ENCODE results near the gene TEAD1.

TEAD1 gene

DNA sequence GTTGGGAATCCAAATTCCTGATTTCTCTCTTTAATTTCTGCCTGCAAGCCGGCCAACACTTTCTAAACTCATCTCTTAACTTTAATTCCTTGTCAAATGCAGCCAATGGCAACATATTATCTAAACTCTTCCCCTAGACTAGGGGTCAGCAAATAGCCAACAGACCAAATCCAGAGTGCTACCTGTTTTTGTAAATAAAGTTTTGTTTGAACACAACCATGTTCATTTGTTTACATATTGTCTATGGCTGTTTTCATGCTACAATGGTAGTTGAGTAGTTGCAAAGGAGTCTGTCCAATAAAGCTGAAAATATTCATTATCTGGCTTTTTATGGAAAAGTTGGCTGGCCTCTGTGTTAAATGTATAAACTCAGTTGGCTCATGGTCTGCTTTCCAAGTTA, 297.7 kb downstream of the TEAD1 start:
- no peak for DNase-seq (ENCODE audit: low read depth in 1 of 2, low spot score in 1 of 2)

DNA sequence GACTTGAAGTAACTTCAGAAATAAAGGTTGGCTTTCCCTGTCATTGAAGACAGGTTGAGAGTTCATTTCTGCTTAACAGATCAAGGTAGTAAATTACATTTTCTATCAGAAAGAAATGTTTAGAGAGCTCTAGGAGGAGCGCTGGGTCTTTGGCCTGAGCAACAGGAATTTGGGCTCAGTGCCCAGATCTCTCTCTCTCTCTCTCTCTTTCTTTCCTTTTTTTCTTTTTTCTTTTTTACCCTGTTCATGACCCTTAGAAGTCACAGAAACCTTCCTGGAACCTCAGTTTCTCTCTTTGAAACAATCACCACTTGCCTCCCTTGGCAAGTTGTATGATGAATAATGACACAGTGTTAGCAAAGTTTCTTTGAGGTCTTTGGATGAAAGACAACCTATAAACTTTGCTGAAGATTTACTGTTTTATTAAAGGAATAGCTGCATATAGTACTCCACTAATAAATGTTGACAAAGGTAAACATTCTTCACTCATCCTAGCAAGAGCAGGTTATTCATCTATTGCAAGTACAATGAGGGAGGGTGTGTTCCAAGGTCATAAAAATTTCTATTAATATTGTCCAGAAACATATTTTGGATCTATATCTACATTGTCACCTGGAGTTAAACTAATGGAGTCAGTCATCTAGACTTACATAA, 299.4 kb downstream of the TEAD1 start:
- DNase-seq (ENCODE audit: low read depth in 1 of 2, low spot score in 1 of 2): no peak

DNA sequence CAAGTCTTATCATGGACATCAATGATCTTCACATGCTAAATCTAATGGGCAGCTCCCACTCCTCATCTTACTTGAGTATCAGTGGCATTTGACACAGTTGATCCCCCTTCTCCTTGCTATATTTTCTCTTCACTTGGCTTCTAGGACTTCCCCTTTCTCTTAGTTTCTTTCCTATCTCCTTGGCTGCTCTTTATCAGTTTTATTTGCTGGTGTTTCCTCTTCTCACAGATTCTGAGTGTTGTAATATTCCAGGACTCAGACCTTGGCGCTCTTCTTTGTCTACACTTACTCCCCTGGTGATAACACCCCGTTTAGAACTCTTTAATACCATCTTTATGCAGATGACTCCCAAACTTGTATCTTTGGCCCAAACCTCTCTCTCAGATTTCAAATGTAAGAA, 301.0 kb downstream of the TEAD1 start:
- DNase-seq (ENCODE audit: low read depth in 1 of 2, low spot score in 1 of 2): no peak

DNA sequence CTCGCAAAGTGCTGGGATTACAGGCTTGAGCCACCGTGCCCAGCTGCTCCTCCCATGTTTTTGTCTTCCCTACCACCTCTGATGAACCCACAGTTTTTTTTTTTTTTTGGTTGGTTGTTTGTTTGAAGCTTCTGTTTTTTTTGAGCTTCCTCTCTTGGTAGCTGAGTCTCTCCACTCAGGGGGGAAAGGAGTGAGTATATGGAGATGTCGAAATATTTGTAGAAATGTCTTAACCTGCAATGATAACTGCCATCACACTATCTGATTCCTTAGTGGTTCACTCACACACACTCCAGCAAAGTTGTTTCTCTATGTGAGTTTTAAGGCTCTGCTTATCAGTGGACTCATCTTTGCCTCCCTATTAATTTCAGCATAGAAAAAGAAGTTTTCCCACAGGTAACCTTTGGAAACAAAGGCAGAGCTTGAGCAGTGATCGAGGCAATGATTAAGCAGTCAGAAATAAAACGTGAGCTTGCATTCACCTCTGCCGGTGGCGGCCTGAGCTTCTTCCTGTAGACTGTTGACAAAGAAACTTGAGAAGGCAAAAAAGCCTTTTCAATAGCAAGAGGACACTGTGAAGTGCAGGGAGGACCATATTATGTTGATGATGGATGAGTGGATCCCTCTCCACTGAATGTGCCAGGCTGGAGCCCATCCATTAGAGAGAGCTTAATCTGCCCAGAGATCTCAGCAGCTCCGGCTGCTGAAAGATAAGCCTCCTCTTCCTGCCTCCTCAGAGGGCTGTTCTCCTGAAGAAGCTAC, 305.9 kb downstream of the TEAD1 start:
- no peak for DNase-seq (ENCODE audit: low read depth in 1 of 2, low spot score in 1 of 2)

DNA sequence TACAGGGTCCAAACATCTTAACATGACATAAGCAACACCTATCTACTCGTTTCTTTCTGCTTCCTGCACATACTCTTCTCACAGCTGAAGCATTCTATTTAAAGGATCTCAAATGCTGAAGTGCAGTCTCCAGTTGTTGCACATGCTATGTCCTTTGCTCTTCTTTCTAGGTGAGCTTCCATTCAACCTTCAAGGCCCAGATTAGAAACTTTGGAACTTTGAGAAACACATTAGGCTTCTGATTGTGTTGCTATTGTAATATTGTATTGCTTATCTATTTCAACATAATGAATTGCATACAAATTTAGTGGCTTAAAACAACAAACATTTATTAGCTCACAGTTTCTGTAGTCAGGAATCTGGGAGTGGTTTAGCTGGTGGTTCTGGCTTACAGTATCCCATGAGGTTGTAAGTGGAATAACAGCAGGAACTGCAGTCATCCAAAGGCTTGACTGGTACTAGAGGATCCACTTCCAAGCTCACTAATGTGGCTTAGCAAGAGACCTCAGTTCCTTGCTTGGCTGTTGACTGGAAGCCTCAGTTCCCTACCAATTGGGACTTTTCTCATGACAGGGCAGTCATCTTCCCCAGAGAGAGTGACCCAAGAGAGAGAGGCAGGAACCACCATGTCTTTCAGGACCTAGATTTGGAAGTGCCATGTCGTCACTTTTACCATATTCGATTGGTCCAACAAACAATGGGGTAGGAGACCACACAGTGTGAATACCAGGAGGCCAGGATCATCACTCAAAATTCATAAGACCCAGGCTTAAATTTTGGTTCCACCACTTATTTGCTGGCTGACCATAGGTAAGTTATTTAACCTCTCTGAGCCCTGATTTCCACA, 307.7 kb downstream of the TEAD1 start:
- DNase-seq (ENCODE audit: low read depth in 1 of 2, low spot score in 1 of 2): no peak

DNA sequence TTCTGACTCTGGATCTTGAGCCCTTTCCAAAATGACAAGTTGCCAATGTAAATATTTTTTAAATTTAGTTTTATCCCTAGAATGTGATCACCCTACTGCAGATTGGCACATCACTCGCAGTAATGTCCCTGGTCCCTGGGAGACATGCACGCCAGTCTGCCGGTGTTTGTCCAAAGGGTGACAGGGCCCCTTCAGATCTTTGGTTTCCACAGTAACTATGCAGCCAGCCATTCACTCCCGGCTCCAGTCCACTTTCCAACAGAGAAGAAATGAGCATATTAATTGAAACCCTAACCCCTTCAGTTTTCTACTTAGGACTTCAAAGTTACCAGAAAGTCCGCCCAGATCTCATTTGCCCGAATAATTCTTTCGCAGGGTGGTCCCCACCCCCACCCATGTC, 309.1 kb downstream of the TEAD1 start:
- DNase-seq (ENCODE audit: low read depth in 1 of 2, low spot score in 1 of 2): no peak

DNA sequence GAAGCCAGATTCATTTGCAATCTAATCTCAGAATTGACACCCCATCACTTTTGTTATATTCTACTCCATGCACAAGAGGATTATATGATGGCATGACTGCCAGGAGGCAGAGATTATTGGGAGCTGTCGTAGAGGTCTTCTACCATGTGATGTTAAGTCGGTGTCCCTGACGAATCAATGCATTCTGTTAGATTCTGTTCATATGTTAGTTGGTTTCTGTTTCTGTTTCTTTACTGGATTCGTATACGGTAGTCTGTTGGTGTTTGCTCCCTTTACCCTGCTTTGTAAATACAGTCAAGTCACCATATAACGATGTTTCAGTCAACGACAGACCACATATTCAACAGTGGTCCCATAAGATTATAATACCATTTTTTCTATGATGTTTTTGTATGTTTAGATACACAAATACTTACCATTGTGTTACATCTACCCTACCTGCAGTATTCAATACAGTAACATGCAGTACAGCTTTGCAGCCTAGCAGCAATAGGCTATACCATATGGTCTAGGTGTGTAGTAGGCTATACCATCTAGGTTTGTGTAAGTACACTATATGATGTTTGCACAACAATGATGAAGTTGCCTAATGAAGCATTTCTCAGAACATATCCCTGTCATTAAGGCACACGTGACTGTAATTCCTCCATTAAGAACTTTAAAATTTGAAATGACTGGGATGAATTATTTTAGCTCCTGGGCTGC, 312.1 kb downstream of the TEAD1 start:
- DNase-seq (ENCODE audit: low read depth in 1 of 2, low spot score in 1 of 2): no peak

DNA sequence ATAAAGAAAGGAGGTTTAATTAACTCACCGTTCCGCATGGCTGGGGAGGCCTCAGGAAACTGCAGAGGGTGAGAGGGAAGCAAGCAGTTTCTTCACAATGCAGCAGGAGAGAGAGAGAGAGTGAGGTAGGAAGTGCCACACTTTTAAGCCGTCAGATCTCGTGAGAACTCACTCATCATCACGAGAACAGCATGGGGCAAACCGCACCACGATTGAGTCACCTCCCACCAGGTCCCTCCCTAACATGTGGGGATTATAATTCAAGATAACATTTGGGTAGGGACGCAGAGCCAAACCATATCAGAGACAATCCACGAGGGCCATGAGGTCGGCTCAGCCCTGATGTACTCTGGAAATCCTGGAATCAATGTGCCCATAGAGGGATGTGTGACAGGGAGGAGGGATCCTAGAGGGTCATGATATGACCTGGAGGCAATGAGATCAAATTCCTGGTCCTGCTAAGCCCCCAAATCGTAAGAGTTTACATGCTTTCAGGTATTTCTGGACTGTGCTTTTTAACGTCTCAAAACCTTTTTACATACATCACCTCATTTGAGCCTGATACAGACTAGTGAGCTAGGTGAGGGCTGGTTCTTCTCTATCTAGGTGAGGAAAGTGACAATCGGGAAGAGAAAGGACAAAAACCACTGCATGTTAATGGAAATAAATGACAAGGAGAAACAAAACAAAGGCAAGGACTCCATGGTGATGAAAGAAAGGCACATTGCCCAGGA, 315.4 kb downstream of the TEAD1 start:
- no peak for DNase-seq (ENCODE audit: low read depth in 1 of 2, low spot score in 1 of 2)

DNA sequence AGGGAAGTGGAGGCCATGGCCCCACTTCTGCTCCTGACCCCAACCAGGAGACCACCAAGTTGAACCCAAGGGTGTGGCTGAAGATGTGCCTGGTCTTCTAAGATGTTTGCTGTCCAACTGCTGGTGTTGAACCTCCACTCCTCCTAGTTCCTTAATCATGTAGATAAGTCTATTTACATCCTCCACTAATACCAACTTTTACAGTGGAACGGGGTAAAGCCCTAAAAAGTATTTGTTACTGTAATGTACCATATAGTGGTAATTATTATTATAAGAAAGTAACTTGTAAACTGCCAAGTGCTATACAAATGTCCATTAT, 315.9 kb downstream of the TEAD1 start:
- DNase-seq (ENCODE audit: low read depth in 1 of 2, low spot score in 1 of 2): no peak

DNA sequence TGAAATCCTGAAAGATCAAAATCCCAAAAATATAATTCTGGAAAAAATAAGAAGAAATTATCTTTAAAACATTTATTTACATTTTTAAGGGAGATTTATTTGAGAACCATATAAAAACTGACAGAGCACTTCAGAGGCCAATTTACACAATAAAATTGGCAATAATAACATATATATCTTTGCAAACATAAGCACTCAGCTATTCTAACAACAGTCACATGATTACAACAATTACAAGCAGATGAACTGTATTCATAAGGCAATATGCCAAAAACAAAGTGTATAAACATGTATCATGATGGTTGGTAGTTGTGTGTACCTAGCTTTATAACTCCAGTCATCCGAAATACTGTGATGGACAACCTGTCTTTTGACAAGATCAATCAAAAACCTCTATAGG, 317.2 kb downstream of the TEAD1 start:
- DNase-seq (ENCODE audit: low read depth in 1 of 2, low spot score in 1 of 2): no peak

DNA sequence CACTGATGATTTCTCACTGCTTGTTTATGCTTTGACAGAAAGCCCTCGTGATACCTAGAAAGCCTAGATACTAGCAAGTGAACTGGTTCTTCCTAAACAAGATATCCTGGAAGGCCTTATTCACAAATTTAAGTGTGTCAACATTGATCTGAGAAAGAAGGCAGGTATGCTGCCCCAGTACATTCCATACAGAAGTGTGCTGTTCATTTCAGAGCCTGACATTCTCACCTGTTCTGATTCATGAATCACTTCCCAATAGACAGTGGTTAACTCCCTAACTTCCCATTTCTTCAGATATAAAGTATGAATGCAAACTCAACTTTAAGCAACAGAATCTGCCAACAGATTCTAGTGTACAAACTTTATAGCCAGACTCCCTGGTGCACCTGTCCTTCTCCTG, 319.4 kb downstream of the TEAD1 start:
- DNase-seq (ENCODE audit: low read depth in 1 of 2, low spot score in 1 of 2): no peak
